ENCODE measurements around the gene ORC4.

ORC4 gene

DNA sequence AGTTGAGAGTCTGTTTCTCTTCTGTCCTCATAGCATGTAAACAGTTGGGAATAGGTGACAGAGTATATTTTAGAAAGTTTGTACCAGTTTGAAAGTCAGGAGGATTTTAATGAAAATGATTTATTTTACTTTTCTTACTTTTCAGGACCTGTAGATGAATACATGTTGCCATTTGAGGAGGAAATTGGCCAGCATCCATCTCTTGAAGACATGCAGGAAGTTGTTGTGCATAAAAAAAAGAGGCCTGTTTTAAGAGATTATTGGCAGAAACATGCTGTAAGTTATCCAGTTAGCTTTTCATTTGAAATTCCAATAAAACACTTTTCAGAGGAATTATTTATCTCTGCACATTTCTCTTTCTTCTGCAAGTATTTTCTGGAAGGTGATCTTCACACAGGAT lies 94.7 kb downstream of the ORC4 start:
- no peak for FAIRE-seq

DNA sequence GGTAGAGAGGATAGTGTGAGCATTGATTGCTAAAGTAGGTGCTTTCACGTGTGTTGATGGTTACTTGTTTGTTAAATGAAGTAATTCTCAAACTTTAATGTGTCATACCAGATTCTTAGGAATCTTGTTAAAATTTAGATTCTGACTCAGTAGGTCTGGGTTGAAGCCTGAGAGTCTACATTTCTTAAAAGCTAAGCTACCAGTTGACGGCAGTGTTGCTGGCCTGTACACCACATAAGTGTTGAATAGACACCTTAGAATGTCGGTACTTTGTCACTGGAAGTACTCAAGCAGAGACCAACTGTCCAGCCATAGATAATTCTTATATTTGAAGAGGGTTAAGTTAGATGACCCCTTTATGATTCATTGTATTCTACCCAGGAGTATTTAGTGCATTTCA lies 95.9 kb downstream of the ORC4 start:
- no peak for FAIRE-seq

DNA sequence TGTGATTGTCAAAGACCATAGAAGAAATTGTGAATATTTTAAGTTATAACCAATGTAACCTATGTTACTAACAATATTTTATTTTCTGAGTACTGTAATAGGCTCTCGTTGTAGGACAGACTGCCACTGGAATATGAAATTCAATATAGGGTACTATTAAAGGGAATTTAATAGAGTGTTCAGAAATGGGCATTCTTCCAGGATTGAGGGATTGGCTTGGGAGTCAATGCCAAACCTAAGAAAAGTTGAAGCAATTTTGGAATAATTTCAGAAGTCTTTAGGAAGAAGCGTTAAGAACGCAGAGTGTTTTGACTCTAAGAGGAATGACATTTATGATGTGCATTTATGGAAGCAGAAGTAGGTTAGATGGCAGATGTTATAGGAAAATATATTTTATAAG lies 96.7 kb downstream of the ORC4 start:
- no peak for FAIRE-seq

DNA sequence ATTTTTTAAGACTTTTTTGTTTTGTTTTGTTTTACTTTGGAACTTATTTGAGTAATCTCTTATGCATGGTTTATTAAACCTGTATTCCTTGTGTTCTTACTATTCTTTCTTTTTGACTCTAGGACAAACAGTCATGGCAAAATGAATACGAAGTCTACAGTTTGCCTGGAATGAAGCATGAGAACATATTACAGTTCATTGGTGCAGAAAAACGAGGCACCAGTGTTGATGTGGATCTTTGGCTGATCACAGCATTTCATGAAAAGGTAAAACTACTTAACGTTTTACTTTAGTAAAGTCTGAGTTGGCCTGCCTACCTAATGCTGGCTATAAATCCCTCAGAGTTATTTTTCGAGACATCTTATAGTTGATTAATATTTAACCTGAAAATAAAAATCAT lies 103.4 kb downstream of the ORC4 start:
- peak; percentile 97 for FAIRE-seq

DNA sequence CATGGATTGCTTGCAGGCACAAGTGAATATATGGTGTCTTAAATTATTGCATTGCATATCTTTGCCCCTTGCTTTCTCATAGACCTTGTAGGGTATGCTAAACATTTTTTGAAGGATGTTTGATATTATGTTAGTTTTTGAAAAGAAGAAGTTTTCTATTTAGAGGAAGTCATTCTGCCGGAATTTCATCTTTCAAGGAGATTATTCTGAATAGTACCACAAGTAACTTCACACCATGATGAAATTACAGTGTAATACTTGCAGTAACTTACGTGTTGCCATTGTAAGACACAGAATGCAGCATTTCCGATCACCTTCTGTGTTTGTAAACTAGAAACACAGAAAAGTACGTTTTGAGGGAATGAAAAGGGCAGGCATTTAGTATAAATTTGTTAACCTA lies 103.8 kb downstream of the ORC4 start:
- no peak for FAIRE-seq

DNA sequence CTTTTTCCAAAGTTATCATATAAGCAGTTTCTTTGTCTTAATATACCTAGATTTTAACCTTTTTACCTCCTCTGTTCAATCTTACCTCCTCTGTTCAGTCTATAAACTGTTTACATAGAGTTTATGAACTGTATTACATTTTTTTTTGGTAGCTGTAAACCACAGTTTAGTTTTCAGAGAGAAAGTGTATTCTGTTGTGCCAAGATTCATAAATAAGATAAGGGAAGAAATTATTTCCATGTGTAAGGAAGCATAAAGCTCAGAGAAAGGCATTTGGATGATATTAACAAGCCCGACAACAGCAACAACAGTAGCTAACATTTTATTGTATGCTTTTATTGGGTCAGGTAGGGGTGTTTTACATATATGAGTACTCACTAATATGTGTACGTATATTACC lies 104.5 kb downstream of the ORC4 start:
- no peak for FAIRE-seq

DNA sequence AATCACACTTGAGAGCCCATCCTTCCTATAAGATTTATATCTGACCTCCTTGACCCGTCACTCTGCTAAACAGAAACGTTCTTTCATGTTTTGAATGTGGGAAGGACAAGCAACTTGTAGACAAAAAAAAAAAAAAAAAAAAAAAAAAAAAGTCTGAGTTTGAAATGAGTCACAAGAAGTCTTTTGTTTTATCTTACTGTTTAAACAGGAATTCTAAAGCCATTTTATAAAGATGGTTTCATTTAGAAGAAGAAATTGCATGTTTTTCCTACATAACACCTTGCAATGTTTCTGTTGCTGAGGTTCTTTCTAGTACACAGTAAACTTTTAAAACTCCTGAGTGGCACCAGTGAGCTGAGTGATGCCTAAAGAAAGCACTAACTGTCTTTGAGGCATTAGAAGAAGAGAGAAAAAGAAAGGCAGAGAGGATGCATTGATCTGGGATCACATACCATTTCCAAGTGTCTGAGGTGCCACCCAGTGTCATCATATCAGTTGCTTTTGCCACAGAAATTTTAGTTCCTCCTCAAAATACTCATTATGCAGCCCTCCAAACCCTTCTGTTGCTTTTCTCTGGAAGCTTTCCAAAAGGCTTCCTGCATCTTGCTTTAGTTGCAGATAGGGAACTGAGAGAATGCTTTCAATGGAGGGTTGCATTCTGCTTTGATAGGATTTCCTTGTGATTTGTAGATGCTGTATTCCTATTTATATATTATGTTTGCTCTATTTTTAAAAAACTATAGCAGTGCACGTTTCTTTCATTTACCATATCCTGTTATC lies 106.6 kb downstream of the ORC4 start:
- peak; percentile 72 for FAIRE-seq

DNA sequence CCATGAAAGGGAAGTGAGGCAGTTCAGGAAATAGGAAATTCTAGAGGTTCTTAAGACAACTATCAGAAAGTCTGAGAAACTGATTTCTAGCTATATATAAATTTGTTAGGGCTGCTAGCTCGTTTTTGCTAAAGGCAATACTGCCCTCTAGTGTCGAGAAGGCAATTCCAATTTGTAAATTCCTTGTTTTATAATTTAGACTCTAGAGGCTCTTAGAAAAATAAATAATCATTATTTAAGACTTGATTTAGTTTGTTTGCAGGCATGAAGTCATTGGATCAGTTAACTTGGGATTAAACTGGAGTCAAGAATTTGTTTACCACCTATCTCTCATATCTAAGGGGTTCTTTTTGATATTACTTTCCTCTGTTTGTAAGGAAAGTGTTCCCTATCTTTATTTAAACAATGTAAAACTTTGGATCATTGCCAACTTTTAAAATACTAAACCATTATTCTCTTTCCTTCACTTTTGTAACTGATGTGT lies 109.5 kb downstream of the ORC4 start:
- FAIRE-seq, result peak; percentile 100

DNA sequence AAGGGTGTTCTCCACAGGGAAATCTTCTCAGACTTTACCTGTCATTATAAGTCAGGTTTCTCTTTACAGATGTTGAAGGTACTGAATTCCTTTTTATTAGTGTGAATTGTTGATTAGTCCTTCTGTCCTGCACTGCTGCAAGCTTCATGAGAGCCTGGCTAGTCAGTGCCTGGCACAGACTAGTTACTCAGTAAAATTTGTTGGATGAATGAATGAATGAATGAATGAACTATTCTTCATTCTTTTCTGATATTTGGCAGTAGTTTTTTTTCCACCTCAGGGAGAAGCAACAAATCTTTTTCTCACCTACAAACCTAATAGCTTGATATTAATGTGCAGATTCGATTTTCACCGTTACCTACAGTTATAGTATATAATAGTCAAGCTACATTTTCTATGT lies 111.4 kb downstream of the ORC4 start:
- FAIRE-seq, result no peak

DNA sequence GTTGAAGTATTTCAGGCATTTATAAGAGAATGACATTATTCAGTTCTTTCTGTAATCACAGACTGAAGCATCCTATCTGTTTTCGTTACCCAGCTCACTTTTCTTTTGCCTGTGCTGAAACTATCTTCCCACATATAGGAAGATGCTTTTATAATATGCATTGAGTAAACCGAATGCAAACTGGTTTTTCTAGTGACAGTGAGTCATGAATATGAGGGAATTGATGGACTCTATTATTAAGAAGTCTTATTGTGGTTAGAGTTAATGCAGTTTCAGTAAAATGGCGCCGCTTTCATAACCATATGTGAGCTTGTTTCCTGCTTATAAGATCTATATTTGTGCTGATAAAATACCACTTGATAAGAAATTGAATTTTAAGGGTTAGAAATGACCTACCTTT lies 116.5 kb downstream of the ORC4 start:
- no peak for FAIRE-seq

DNA sequence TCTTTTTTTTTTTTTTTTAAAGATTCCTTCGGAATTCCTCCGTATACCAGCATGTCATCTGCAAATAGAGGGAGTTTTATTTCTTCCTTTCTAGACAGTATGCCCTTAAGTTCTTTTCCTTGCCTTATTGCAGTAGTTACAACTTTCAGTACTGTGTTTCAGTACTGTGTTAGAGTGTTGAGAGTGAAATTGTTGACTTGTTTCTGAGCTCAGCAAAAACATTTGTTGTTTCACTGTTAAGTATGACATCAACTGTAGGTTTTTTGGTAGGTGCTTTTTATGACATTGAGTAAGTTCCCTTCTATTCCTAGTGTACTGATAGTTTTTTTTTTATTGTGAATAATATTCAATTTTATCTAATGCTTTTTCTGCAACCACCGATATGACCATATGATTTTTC lies 131.9 kb downstream of the ORC4 start:
- no peak for FAIRE-seq

DNA sequence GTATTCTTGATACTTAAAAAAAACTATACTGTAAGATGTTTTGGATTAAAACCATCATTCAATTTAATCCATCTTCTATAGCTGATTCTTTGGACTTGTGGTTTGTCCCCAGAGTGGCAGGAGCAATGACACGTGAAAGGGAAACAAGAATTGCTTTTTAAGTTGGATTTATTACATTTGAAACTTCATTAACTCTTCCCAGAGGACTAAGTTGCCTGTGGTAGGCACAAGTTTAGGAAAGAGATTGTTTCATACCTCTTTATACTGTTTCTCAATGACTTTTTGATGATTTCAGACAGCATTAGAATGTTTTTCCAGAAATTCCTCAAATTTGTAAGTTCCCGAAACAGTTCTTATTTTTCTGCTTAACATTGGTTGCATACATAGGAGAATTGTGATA lies 134.4 kb downstream of the ORC4 start:
- no peak for FAIRE-seq

DNA sequence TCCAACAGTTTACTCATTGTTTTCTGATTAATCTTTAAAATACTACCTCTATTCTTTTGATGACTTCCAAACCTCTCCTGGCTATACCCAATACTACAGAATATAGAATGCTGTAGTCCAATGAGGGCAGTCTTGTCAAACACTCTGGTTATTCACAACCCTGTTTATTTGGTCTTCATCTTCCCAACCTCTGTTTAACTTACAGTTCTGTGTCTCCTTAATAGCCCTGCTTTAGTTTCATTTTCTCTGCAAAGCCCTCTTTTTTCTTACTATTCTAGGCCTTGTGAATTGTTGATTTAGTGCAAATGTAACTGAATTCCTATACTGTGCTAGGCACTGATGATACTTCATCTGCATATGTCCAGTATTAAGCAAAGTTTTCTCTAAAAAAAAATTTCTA lies 135.7 kb downstream of the ORC4 start:
- peak; percentile 24 for FAIRE-seq

DNA sequence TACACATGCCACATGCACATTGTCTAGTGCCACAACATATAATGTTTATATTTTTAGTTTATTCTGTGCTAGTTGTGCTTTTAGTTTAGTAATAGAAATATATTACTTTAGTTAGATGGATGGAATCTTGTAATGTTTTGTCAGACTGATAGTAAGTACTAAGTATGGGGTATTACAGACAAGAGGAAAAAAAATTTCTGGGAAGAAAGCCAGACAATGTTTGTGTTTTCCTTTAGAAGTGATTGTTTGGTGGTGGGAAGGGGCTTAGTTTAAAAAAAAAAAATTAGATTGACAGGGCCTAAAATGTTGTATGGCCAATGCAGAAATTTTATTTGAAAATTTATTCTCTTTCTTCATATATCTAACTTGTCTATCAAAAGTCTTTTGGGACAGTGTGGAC lies 137.9 kb downstream of the ORC4 start:
- no peak for FAIRE-seq

Measured in islet of Langerhans (tissue), 1 donor.